HG02798 (cell line): Measurements from ENCODE around the gene PAGE4.

Source experiments
- ATAC-seq: cut with Tn5 transposase; IDR thresholded peaks from one replicate; pipeline ENCODE4 v1.9.1; 2021; ENCODE audit warnings: mild to moderate bottlenecking; ENCODE audit not compliant: unreplicated experiment, poor library complexity

PAGE4 gene, protein sequence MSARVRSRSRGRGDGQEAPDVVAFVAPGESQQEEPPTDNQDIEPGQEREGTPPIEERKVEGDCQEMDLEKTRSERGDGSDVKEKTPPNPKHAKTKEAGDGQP

DNA sequence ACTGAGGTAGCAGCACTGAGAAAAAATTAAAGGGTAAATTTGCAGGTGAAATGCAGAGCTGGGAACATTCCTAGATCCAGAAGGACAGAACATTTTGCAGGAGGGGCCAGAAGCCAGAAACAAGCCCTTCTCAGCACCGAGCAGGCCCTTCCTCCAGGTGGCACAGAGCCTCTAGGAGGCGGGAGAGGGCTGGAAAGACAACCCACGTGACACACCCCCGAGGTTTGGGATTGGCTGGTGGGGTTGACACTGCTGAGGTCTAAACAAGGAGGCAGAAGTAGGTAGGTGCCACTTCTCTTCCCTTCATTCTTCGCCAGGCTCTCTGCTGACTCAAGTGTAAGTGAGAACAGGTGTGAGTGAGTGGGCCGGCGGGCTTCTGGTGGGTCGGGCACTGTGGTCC, at the start of gene PAGE4:
Gene PAGE4, plus strand, starts transcription at position 288 of the 400 bp plus-strand sequence. CDS start 1,126 bp downstream, outside the sequence.
- no peak for ATAC-seq

DNA sequence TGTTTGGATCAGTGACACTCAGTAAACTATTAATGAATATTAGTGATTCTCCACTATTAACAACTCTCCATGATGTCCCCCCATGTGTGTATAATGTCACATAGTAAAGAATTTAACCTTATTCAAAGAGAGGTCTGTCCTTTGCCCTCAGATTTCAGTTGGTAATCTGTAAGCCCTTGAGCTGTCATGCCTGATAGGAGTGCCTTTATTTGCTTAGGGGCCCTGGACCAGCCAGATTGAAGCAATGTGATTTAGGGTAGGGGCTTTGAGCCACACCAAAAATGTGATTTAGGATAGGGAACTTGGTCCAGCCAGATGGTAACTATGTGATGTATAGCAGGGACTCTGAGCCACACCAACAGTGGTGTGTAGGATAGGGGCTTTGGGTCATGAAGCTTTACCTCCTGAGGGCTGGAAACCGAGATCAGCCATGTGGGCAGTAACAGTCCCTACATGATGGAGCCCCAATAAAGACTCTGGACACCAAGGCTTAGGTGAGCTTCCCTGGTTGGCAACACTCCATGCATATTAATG, 44.3 kb upstream of the PAGE4 start:
- ATAC-seq: no peak

DNA sequence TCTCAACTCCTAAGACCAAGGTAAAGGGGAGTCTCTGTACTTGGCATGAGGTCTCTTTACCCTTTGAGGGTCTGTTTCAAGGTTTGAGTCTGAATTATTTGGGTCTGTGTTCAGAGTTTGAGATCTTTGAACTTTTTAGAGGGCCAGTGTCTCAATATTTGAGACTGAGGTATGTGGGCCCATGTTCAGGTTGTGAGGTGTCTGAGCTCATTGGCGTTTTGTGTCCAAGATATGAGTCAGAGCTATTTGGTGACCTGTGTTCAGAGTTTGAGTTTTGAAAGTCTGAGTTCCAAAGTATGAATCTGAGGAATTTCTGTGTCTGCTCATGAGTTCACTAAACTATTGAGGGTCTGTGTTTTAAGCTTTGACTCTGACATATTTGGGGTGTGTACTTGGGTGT, 36.7 kb upstream of the PAGE4 start:
- no peak for ATAC-seq

DNA sequence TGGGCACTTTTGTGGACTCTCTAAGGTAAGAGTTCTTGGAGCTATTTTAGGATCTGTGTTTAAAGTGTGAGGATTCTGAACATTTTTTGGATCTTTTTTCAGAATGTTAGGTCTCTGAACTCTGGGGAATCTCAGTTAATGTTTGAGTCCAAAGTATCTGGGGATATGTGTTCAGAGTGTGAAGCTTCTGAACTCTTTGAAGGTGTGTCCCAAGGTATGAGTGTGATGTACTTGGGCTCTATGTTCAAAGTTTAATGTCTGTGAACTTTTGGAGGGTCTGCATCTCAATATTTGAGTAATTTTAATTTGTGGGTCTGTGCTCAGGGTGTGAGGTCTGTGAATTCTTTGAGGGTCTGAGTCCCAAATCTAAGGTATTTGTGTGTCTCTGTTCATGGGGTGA, 35.4 kb upstream of the PAGE4 start:
- no peak for ATAC-seq

DNA sequence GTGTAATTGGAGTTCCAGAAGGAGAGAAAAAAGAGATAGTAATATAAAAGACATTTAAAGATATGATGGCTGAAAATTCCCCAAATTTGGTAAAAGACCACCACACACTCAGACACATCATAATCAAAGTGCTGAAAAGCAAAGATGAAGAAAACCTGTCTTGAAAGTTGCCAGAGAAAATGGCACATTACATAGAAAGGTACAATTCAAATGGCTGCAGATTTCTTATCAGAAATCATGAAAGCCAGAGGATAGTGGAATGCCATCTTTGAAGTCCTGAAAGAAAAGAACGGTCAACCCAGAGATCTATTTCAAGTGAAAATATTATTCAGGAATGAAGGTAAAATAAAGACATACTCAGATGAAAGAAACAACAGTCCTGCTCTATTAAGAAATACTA, 29.3 kb upstream of the PAGE4 start:
- ATAC-seq: no peak

DNA sequence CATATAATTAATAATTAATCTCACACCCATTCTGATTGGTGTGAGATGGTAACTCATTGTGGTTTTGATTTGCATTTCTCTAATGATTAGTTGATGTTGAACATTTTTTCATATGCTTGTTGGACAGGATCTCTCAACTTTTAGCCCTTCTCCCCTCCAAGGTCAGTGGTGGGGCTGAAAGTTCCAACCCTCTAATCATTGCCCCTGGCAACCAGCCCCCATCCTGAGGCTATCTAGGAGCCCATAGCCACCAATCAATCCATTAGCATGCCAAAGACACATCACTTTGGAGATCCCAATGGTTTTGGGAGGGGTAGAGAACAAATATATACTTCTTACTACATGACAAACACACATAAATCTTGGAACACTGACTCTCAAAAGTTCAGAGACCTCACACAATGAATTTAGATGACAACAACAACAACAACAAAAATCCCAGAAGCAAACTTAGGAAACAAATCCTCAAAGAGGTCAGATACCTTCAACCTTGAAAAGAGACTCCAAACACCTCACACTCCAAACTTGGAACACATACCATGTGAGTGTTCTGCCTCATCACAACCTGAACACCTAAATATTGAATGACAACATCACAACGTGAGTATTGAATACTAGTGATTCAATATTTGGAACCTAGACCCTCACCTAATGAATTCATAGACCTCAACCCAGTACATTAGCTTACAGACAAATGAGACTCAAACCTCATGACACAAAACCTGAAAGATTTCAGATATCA, 19.0 kb upstream of the PAGE4 start:
- no peak for ATAC-seq

DNA sequence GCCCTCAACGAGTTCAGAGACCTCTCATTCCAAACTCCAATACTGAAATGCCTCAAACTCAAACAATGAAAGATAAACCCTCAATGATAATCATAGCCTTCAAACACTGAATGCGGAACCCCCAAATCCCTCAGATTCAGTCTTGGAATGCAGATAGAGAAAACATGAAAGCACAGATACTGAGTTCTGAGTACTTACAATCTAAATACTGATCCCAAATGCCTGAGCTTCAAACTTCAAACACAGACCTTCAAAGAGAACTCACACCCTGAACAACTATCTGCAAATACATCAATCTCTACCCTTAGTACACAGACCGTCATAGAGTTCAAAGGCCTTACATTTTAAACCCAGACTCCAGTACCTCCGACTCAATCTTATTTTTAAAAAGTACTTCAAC, 16.9 kb upstream of the PAGE4 start:
- ATAC-seq: no peak

DNA sequence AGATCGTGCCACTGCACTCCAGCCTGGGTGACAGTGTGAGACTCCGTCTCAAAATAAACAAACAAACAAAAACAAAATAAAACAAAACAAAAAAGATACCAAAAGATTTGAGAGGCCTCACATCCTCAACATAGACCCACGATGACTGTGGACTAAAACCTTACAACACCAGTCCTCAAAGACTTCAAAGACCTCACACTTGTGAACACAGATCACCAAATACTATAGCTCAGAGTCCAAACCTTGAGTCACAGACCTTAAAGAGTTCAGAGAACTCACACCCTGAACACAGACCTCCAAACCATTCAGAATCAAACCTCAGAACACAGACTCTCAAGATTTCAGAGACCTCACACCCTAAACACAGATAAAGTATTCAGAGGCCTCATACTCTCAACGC, 12.7 kb upstream of the PAGE4 start:
- ATAC-seq: no peak

DNA sequence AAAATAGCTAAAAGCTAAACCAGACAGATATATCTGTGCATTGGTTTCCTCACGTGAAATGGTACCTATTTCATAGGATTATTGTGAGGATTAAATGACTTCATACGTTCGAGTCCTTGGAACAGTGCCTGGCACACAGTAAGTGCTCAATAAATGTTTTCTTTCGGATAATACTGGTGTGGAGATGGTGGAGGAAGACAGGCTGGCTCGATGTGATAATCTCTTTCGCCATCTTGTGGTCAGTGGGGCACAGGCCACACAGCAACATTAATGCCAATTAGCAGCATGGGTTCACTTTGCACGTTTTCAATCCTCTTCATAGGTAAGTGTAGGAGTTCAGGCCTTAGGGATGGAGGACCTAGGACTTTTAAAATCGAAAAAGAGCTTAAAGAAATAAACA, 9.3 kb downstream of the PAGE4 start:
- ATAC-seq: no peak

DNA sequence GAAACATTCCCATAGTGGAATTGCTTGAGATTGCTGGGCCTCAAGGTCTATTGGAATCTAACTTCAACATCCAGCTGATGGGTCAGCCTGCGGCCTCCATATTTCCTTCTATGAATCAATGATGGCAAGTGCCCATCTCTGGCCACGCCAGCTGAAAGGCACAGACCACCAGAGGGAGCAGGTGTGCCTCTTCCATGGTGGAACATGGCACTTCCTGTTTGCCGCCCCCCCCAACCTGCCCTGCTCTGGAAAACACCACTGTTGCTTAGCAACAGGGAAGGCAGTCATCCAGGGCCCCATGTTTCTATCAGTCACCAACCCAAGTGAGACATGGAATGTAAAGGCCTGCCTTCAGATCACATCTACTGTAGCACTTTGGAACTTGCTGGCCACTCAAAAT, 11.6 kb downstream of the PAGE4 start:
- peak; percentile 50 for ATAC-seq

DNA sequence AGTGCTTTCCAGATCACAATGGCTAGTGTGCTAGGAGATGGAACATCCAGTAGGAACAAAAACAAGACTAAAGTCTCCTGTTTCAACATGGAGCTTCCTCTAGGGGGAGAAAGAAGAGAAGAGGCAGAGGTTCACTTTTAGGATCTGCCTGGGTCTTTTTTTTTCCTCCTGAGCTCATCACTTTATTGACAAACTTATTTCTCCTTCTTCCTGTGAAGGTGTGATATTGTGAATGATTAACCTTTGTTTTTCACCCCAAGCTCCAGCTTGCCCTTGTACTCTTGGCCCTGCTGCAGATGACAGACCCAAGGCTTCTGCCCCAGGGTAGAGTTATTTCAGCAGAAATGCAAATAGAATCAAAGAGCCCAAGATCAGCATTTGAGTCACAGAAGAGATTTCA, 13.5 kb downstream of the PAGE4 start:
- ATAC-seq: no peak

DNA sequence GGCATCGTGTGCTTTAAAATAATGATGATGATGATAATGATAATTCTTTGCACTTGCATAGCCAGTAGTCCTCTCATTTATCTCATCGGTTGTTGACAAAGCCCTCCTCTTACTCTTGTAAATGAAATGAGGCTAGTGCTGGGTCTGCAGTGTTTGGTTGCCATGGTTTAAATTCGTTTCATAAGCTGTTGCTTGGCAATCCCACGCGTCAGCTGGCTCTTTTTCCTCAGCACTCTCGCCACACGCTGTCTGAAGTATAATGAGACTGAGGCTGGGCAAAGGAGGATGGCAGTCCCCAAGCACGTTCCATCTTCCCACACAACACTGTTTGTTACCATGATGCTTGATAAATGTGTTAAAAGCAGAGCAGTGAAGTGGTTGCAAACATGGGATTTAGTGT, 15.5 kb downstream of the PAGE4 start:
- ATAC-seq: no peak

DNA sequence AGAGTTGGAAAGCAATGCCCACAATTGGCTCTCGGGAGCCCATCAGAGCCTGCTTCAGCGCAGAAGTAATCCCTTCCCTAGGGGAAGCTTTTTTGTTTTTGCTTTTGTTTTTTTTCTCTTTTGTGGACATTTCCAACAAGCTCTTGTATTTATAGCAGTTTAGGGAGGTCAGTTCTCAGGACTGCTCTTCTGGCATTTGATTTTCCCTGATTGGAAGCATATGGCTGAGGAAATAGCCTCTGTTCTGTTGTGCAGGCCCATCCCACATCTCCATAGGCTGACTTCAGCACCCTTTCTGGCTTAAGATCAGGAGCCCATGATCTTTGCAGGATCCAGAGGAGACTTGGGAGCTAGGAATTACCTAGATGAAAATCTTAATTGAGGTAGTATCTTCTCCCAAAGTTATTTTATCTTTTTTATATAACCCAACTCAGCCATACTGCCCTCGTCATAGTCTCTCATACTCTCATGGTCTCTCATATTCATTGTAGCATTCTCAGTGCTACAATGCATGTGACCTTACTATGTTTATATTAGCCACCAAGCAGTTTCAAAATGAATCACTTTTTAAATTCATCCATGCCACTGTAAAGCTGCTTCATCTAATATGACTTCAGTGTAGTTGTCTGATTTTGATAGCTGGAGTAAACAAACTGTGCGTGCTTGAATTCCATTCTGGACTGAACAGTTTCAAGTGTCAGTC, 16.7 kb downstream of the PAGE4 start:
- ATAC-seq: no peak

DNA sequence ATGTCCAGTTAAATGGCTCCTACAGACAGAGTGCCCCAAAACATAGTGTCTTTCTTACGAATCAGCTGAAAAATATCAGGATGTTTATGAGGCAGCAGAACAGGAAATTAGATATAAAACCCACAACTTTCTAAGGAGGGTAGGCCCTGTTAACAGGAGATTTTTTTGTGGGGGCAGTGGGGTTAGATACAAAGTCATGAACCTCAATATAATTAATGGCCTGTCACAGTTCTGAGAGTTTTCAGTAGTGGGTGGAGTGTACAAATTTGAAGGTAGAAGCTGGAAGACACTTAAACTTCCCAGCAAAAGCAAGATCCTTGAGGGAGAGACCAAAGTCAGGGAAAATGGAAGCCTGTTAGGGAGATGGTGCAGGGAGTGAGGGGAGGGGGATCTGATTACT, 17.4 kb downstream of the PAGE4 start:
- no peak for ATAC-seq

DNA sequence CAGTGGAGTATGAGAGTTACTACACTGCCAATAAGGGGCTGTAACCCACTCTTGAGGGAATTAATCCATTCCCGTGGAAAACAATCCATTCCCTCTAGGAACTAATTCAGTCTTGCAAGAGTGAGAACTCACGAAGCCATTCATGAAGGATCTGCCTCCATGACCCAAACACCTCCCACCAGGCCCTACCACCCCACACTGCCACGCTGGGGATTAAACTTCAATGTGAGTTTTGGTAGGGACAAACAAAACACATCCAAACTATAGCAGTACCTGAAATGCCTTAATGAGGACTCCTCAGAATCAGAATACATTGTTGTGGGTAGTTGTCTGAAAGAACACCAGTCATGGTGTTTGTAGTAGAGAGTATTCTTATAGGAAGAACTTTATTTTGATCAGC, 19.2 kb downstream of the PAGE4 start:
- ATAC-seq: no peak

DNA sequence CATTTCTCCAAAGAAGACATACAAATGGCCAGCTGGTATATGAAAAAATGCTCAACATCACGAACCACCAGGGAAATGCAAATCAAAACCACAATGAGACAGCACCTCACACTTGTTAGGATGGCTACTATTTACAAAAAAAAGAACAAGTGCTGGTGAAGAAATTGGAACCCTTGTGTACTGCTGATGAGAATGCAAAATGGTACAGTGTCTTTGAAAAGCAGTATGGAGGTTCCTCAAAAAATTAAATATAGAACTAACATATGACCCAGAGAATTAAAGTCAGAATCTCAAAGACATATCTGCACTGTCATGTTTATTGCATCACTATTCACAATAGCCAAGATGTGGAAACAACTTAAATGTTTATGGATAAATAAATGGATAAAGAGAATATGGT, 20.9 kb downstream of the PAGE4 start:
- peak; percentile 38 for ATAC-seq

DNA sequence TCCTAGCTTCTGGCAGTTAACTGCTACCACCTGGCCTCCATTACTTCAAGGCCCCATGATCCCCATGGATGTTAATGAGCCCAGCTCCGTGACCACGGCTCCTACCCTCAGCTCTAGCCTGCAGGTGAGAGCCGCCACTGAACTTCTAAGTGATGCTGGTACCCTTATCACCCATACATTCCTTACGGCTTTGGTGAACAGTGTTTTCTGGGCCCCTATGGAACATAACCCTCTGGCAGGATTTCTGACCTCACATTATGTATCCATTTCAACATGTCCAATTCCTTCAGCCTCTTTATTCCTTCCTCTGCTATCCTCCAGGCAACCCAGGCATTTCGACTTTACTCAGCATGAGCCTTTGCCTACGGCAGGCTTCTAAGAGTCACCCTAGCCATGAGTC, 24.6 kb downstream of the PAGE4 start:
- ATAC-seq: no peak

DNA sequence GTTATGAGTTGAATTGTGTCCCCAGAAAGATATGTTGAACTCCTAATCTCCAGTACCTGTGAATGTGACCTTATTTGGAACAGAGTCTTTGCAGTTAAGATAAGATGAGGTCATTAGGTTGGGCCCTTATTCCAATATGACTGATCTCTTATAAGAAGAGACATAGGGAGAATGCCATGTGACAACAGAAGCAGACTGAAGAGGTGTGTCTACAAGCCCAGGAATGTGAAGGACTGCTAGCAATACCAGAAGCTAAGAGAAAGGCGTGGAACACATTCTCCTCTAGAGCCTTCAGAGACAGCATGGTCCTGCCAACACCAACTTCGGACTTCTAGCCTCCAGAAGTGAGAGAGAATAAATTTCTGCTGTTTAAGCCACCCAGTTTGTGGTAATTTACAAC, 27.7 kb downstream of the PAGE4 start:
- ATAC-seq: no peak

DNA sequence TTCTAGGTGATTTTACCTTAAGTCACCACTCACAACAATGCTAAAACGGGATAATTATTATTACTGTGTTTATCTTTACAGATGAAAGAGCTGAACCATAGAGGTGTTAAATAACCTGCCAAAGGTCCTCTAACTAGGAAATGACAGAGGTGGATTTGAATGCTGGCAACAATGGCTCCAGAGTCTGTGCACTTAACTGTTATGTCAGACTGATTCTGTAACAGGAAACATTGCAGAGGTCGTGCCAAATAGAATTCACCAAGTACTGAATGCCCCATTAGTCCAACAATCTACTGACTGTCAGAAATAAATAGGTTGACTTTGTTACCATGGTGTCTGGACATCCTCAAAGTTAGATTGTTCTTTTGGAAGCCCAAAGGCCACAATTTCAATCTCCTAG, 29.2 kb downstream of the PAGE4 start:
- ATAC-seq: no peak

DNA sequence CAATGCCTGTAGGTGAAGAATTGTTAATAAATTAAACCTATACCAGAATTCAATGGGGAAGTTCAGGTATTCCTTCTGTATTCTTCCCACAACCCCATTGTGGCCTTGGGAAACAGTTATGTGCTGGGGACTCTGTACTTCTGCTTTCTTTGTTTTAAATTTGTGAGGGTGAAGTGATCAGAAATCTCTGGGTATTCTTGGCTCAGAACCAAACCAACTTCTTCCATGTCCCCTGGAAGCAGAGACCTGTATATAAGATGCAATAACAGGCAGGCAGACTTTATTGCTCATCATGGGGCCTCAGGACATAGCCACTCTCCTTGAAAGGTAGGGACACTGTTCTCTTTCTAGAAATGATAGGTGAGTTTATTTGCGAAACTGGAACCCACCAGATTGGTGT, 30.4 kb downstream of the PAGE4 start:
- no peak for ATAC-seq

DNA sequence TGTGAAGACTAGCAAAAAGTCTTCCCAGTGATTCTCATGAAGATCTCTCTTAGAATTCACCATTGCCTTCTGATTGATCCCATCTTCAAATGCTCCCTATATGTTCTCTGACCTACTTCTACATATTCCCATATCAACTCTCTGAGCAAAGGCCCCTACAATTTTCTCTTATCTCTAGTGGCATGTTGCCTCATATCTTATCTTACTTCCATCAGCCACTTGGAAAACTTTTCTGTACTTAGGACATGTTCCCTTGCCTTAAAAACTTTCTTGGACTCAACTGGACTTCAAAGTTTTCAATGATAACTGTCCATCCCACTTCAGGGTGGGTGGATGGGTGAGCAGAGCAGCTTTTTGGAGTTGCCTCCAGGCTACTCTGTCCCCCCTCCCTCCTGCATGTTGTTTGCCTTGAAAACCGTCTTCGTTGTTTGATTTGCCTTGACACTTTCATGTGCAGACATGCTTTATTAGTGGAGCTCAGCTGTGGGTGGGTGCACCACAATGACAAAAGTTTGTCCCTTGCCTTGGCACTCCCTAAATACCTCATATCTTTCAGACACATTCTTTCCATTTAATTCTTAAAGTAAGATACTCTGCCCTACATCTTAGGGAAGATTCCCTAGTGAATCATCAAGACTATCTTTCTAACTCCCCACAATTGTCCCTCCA, 31.9 kb downstream of the PAGE4 start:
- no peak for ATAC-seq
